HG03457 (cell line): ENCODE data around the gene SSR1.

Experiments
- ATAC-seq: cut with Tn5 transposase; IDR thresholded peaks from one replicate; pipeline ENCODE4 v1.9.1; 2021; ENCODE audit warnings: moderate number of reproducible peaks; ENCODE audit not compliant: unreplicated experiment

SSR1 gene

GRCh38 chr6:7218406-7218988 lies 94.5 kb downstream of the SSR1 start:
- no peak for ATAC-seq
